SU-DHL-6 (cell line): Measurements from ENCODE around the gene YTHDC1.

ENCODE experiments used
- EZH2phosphoT487 ChIP-seq: fragments of 200-600 bp; sonication (generic), shearing (Covaris generic); conservative IDR thresholded peaks from 2 replicates; pipeline ENCODE4 v1.6.1; 2018; ENCODE audit warnings: mild to moderate bottlenecking, antibody characterized with exemption, low read length, moderate library complexity, mixed read lengths
- TF ChIP-seq, protein P1 (sequence below): fragments of 200-600 bp; sonication (generic); IDR thresholded peaks from one replicate; pipeline ENCODE4 v1.5.1; 2017; ENCODE audit warnings: antibody characterized with exemption, mild to moderate bottlenecking, low read length, moderate library complexity; ENCODE audit not compliant: insufficient read depth, poor library complexity, severe bottlenecking

DNA sequence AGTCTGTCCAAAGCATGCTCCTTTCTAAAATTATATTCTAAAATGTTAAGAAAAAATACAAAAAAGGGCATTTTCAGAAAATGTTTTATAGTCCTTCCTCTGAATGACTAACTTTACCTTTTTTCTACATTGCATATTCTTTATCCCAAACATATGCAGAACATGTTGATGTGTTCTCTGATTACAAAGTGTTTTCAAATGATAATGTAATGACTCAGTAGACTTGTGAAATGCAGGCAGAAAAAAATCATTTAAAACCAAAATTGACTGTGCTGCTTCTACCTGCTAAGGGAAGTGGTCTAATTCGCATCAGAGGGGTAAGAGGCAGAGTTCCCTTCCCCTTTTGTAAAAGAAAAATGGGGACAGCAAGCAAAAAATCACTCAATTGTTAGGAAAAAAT, 22.7 kb upstream of the YTHDC1 start:
- TF ChIP-seq, protein P1, sequence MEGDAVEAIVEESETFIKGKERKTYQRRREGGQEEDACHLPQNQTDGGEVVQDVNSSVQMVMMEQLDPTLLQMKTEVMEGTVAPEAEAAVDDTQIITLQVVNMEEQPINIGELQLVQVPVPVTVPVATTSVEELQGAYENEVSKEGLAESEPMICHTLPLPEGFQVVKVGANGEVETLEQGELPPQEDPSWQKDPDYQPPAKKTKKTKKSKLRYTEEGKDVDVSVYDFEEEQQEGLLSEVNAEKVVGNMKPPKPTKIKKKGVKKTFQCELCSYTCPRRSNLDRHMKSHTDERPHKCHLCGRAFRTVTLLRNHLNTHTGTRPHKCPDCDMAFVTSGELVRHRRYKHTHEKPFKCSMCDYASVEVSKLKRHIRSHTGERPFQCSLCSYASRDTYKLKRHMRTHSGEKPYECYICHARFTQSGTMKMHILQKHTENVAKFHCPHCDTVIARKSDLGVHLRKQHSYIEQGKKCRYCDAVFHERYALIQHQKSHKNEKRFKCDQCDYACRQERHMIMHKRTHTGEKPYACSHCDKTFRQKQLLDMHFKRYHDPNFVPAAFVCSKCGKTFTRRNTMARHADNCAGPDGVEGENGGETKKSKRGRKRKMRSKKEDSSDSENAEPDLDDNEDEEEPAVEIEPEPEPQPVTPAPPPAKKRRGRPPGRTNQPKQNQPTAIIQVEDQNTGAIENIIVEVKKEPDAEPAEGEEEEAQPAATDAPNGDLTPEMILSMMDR, result no peak
- no peak for TF ChIP-seq EZH2phosphoT487
